ENCODE data around the gene SPOCK1.

GRCh38 chr5:137442660-137443059 lies 56.5 kb downstream of the SPOCK1 start:
- no peak for TF ChIP-seq CTCF (IDR thresholded peaks at IDR 0.05)
- TF ChIP-seq POLR2AphosphoS5 (IDR thresholded peaks at IDR 0.05) = no peak
- no peak for TF ChIP-seq POLR2A (IDR thresholded peaks at IDR 0.05)
